ENCODE data around the gene HSF4. TPM values are rescaled to one million over a fixed set of nuclear protein-coding genes. Genes with fewer than 3 reads are reported as not detected.

HSF4 gene
- total RNA-seq, 1 donor from 2014 or later, result 54.3 TPM

DNA sequence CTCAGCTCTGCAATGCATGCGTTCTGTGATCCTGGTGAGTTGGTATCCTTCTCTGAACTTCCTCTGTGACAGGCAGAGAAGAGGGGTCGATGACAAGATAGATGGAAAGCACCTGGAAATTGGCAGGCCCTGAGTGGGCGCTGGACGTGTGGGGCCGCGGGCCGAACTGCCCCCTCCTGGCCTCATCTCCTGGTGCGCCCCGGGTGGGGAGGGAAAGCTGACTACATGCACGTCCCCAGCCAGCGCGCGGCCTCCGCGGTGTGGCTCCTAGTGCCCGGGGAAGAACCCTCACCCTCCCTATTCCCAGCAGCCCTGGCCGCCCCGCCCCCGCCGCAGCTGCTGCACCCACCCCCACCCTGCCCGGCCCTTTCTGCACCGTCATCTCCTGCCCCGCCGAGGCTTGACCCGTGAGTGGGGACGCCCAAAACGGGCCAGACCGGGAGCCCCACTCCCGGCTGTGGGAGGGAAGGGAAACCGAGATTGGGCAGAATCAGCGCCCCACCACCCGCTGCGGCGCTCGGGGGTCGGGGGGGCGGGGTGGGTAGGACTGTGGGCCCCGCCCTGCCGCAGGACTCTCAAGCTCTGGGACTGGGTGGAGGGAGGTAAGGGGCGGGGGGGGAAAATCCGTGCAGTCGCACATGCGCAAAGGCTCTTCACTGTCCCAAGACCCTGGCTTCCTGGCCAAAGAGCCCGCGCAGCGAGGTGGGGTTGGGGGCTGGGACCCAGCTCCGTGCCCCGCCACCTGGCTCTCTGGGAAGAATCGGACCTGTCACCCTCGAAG, 5.8 kb downstream of the HSF4 start, which contains the start of gene NOL3:
Gene NOL3, plus strand, starts transcription at position 371 of the 781 bp plus-strand sequence.
- H3K4me1 ChIP-seq, result peaks cover 54% of the 10 kb centered on the region
- H3K27me3 ChIP-seq, result no peaks in the 10 kb centered on the region
- peak within 1 kb of the TSS; percentile 45 to 60 for H3K4me3 ChIP-seq
- H3K9me3 ChIP-seq, result no peaks in the 10 kb centered on the region
- intact Hi-C loops (cut with DNase I), result no loop called here
- H3K36me3 ChIP-seq, result no peaks in the 10 kb centered on the region
- H3K27ac ChIP-seq, result peak within 1 kb of the TSS; percentile 96
- DNase-seq (ENCODE audit: extremely low spot score in 2 of 2), result no peak
- TF ChIP-seq POLR2A (IDR thresholded peaks at IDR 0.05) (peak in 1 of 2 donors; percentile 32), POLR2AphosphoS5 (IDR thresholded peaks at IDR 0.05; ENCODE audit: insufficient read depth in 1 of 2, low read depth in 1 of 2) (peak in 1 of 2 donors; percentile 71)
- TF ChIP-seq, protein P1, sequence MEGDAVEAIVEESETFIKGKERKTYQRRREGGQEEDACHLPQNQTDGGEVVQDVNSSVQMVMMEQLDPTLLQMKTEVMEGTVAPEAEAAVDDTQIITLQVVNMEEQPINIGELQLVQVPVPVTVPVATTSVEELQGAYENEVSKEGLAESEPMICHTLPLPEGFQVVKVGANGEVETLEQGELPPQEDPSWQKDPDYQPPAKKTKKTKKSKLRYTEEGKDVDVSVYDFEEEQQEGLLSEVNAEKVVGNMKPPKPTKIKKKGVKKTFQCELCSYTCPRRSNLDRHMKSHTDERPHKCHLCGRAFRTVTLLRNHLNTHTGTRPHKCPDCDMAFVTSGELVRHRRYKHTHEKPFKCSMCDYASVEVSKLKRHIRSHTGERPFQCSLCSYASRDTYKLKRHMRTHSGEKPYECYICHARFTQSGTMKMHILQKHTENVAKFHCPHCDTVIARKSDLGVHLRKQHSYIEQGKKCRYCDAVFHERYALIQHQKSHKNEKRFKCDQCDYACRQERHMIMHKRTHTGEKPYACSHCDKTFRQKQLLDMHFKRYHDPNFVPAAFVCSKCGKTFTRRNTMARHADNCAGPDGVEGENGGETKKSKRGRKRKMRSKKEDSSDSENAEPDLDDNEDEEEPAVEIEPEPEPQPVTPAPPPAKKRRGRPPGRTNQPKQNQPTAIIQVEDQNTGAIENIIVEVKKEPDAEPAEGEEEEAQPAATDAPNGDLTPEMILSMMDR (IDR thresholded peaks at IDR 0.05), result peak in 1 of 3 experiments; percentile 11

DNA sequence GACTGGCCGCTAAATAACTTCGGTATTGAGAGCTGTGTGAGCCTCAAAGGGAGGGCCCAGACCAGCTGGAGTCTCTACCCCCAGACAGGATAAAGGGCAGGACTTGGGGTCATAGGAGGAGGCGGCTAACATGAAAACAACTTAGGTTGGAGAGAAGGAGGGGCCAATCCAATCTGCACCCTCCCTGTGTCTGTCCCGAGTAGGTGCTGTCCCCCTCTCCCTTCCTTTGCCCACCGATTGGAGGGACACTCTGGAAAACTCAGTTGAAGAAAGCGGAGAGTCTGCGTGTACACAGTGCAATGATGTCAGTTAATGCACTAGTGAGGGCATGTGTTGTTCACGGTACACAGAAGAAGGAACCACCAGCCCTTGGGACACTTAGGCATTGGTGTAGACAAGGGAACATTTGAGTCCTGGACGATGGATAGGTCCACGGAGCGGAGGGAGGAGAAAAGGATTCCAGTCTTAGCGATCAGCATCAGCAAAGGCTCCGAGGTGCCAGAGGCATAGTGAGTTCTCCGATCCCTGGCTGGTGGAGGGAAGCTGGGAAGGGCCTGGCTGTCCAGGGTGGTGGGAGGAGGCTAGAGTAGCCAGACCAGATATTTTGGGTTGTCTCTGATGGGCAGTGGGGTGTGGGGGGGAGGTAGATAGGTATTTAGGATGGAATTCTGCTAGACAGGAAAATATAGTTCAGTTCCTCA, 6.6 kb downstream of the HSF4 start:
- Histone ChIP-seq H3K9me3 (no peaks in the 10 kb centered on the region), H3K4me3 (peak overlapping the region; percentile 45 to 60), H3K27me3 (no peaks in the 10 kb centered on the region), H3K36me3 (no peaks in the 10 kb centered on the region), H3K27ac (peak overlapping the region; percentile 96), H3K4me1 (peaks cover 54% of the 10 kb centered on the region)
- TF ChIP-seq POLR2AphosphoS5 (IDR thresholded peaks at IDR 0.05; ENCODE audit: insufficient read depth in 1 of 2, low read depth in 1 of 2) (no peak), POLR2A (IDR thresholded peaks at IDR 0.05) (no peak)
- TF ChIP-seq, protein P1 (IDR thresholded peaks at IDR 0.05), result no peak
- no peak for DNase-seq (ENCODE audit: extremely low spot score in 2 of 2)
- intact Hi-C loops (cut with DNase I), result no loop called here

DNA sequence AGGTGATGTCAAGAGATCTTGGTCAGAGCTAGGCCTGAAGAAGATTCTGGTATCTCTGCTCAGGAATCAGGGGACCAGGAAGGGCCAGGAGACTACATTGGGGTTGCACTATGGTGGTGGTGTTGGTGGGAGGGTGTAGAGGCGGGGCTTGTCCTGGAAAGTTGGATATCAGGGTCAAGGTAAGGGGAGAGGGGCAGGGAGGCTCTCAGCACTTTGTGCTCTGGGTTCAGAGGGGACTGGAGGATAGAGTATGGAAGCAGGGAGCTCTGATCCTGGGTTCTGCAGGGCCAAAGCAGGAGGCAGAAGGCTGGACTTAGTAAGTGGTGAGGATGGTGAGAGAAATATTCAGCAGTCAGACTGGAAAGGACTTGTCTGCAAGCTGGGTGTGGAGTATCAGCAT, 8.8 kb downstream of the HSF4 start:
- no peak for DNase-seq (ENCODE audit: extremely low spot score in 2 of 2)
- no peaks in the 10 kb centered on the region for H3K27me3 ChIP-seq
- peaks cover 67% of the 10 kb centered on the region for H3K4me1 ChIP-seq
- H3K9me3 ChIP-seq, result no peaks in the 10 kb centered on the region
- intact Hi-C loops (cut with DNase I), result no loop called here
- peak overlapping the region; percentile 37 to 62 for H3K4me3 ChIP-seq
- peak overlapping the region; percentile 75 for H3K27ac ChIP-seq
- TF ChIP-seq POLR2A (IDR thresholded peaks at IDR 0.05), result no peak
- TF ChIP-seq POLR2AphosphoS5 (IDR thresholded peaks at IDR 0.05; ENCODE audit: insufficient read depth in 1 of 2, low read depth in 1 of 2), result no peak
- TF ChIP-seq, protein P1 (IDR thresholded peaks at IDR 0.05), result no peak
- no peaks in the 10 kb centered on the region for H3K36me3 ChIP-seq

DNA sequence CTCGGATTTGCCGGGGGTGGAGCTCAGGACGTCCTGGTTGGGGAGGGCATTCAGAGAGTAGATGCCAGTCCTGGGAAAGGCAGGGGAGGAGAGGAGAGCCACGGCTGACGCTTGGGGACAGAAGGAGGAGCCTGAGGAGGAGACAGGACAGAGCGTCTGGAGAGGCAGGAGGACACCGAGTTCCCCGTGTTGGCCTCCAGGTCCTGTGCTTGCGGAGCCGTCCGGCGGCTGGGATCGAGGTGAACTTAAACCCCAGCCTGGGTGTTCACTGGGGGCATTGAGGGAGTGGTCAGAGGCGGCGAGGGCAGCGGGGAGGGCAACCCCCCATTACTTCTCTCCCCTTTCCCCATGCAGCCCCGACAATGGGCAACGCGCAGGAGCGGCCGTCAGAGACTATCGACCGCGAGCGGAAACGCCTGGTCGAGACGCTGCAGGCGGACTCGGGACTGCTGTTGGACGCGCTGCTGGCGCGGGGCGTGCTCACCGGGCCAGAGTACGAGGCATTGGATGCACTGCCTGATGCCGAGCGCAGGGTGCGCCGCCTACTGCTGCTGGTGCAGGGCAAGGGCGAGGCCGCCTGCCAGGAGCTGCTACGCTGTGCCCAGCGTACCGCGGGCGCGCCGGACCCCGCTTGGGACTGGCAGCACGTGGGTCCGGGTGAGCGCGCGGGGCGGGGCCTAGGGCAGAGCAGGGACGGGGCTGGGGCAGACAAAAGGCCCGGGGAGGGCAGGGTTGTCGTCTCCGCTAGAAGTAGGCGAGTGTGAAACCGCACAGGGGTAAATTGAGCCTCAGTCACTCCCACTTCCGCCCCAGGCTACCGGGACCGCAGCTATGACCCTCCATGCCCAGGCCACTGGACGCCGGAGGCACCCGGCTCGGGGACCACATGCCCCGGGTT, 9.5 kb downstream of the HSF4 start:
- intact Hi-C loops (cut with DNase I), result no loop called here
- DNase-seq (ENCODE audit: extremely low spot score in 2 of 2), result no peak
- TF ChIP-seq, protein P1 (IDR thresholded peaks at IDR 0.05), result no peak
- peak; percentile 52 to 87 for TF ChIP-seq POLR2AphosphoS5 (IDR thresholded peaks at IDR 0.05; ENCODE audit: insufficient read depth in 1 of 2, low read depth in 1 of 2)
- Histone ChIP-seq H3K27ac (peak overlapping the region; percentile 75), H3K4me1 (peaks cover 69% of the 10 kb centered on the region), H3K27me3 (no peaks in the 10 kb centered on the region), H3K36me3 (no peaks in the 10 kb centered on the region), H3K4me3 (peak overlapping the region; percentile 37 to 62), H3K9me3 (no peaks in the 10 kb centered on the region)
